Ovary (tissue), 9 donors: ENCODE results near the gene LIPT2. TPM values are rescaled to one million over a fixed set of nuclear protein-coding genes. Genes with fewer than 3 reads are reported as not detected.

Experiments used
- DNase-seq, 5 donors: peaks; one replicate each; pipeline ENCODE4 v3.0.0-alpha.2; 2019 to 2020
- H3K27ac ChIP-seq, 2 donors: fragments of 200-600 bp; one replicate each; pipeline versions ENCODE4 v1.5.1 to v1.8.0; 2019 to 2022
- H3K27me3 ChIP-seq: fragments of 200-600 bp; one replicate; pipeline ENCODE4 v1.8.0; 2022
- H3K36me3 ChIP-seq: fragments of 200-600 bp; sonication (generic); one replicate; pipeline ENCODE4 v1.5.1; 2019
- H3K4me1 ChIP-seq: one replicate; pipeline ENCODE4 v1.8.1; 2013; ENCODE audit warnings: mild to moderate bottlenecking, moderate library complexity; ENCODE audit not compliant: insufficient read depth
- H3K4me3 ChIP-seq: fragments of 200-600 bp; sonication (generic); one replicate; pipeline ENCODE4 v1.5.1; 2017
- H3K9me3 ChIP-seq, 2 donors: fragments of 200-600 bp in 1 of 2; sonication (generic) in 1 of 2; one replicate each; pipeline versions ENCODE4 v1.5.1 to v1.8.1; 2013 to 2019; ENCODE audit warnings: mild to moderate bottlenecking in 1 of 2, moderate library complexity in 1 of 2
- CTCF ChIP-seq, 3 donors: fragments of 450-650 bp in 2 of 3; fragments of 200-600 bp in 1 of 3; IDR thresholded peaks; one replicate each; pipeline versions ENCODE4 v1.5.1 to v1.8.0; 2016 to 2022; ENCODE audit warnings: antibody characterized with exemption in 3 of 3, mild to moderate bottlenecking in 1 of 3
- EP300 ChIP-seq: sonication (generic); formaldehyde crosslinking; IDR thresholded peaks from one replicate; pipeline ENCODE4 v1.6.1; 2017; ENCODE audit warnings: antibody characterized with exemption
- POLR2A ChIP-seq: fragments of 450-650 bp; IDR thresholded peaks from one replicate; pipeline ENCODE4 v1.6.1; 2017; ENCODE audit warnings: antibody characterized with exemption, mild to moderate bottlenecking, moderate library complexity
- WGBS, 3 donors: extraction: QIAGEN DNeasy Blood & Tissue Kit in 1 of 3; methylation state at CpG; one replicate each; pipeline versions ENCODE4 v1.1.5 to v1.1.7; 2013 to 2017; 5-methylcytosine and 5-hydroxymethylcytosine counted together
- intact Hi-C, 4 donors: fragments of 100-400 bp; cut with DNase I; formaldehyde crosslinking; loops; one replicate each; pipeline versions ENCODE4 v1.11.0 to v1.15.1; 2022 to 2023
- polyA plus RNA-seq, 2 donors: library from polyadenylated mRNA; stranded (reverse); fragments of 200-250 nt in 1 of 2; fragments of 350-450 nt in 1 of 2; fragmentation: Illumina TruSeq in 1 of 2; extraction: RNeasy Lipid Tissue Mini Kit (QIAGEN cat#74804) in 1 of 2; gene quantifications; one replicate each; pipeline ENCODE4 v1.2.3, GENCODE V29; 2013 to 2014
- total RNA-seq, 7 donors: library from RNA; depleted of rRNA in 2 of 7; stranded (reverse); fragments of >200 nt in 2 of 7; fragmentation: NEBNext Ultra II Directional in 3 of 7; extraction: Animal tissue kit (Norgen Biotek cat#: 25700) in 3 of 7; gene quantifications; one replicate each; pipeline versions ENCODE4 v1.1.0 to v1.2.4, GENCODE V29; 2016 to 2023
- donor health status: DM: no; HTN: no; CAD: no; lungs with moderate emphysema.
- donor health status: DM: no; HTN: no; CAD: no.
- donor health status: Bipolar disorder and iron deficiency.
- donor health status: DM: yes; HTN: yes; CAD: no.
- donor health status: DM: no; HTN: no; CAD: no.
- donor health status: DM: yes; HTN: yes; CAD: no.

LIPT2 gene
- total and polyA plus RNA-seq, 9 donors: 3.4 to 9.2 (median 5.6) TPM

- Histone ChIP-seq H3K4me1 (peaks cover 15% of the 10 kb centered on the region), H3K4me3 (no peak overlapping the region), H3K36me3 (no peaks in the 10 kb centered on the region), H3K27me3 (no peaks in the 10 kb centered on the region), H3K9me3 (no peaks in the 10 kb centered on the region), H3K27ac (no peak overlapping the region)
- 56 to 73% (median 67%) methylated on average over 2 of the region's 2 CpGs for WGBS, 3 donors
- TF ChIP-seq POLR2A (no peak), EP300 (no peak), CTCF (IDR thresholded peaks at IDR 0.05) (no peak)
- peak in 1 of 5 donors; percentile 37 for DNase-seq
- intact Hi-C loops: no loop called here
Observed at GRCh38 chr11:74470526-74470925, 23.0 kb downstream of the LIPT2 start.

- peaks cover 6% of the 10 kb centered on the region for H3K4me1 ChIP-seq
- H3K36me3 ChIP-seq: no peaks in the 10 kb centered on the region
- H3K4me3 ChIP-seq: no peak overlapping the region
- DNase-seq: no peak
- H3K27me3 ChIP-seq: no peaks in the 10 kb centered on the region
- no peak overlapping the region for H3K27ac ChIP-seq
- H3K9me3 ChIP-seq: no peaks in the 10 kb centered on the region
- TF ChIP-seq EP300: no peak
- TF ChIP-seq POLR2A: no peak
- TF ChIP-seq CTCF (IDR thresholded peaks at IDR 0.05): no peak
- 71 to 92% (median 78%) methylated on average over 1 of the region's 1 CpG for WGBS, 3 donors
- intact Hi-C loops: no loop called here
Observed at GRCh38 chr11:74468936-74469335, 24.6 kb downstream of the LIPT2 start.

- Histone ChIP-seq H3K27me3 (no peaks in the 10 kb centered on the region), H3K4me1 (peaks cover 6% of the 10 kb centered on the region), H3K4me3 (no peak overlapping the region), H3K27ac (peak overlapping the region in 1 of 2 donors; percentile 72), H3K9me3 (no peaks in the 10 kb centered on the region), H3K36me3 (no peaks in the 10 kb centered on the region)
- DNase-seq: no peak
- no peak for TF ChIP-seq EP300
- no peak for TF ChIP-seq POLR2A
- TF ChIP-seq CTCF (IDR thresholded peaks at IDR 0.05): no peak
- intact Hi-C loops: no loop called here
Observed at GRCh38 chr11:74468521-74468920, 25.0 kb downstream of the LIPT2 start.

GRCh38 chr11:74468058-74468457 lies 25.5 kb downstream of the LIPT2 start:
- intact Hi-C loops: no loop called here
- TF ChIP-seq EP300 (no peak), POLR2A (no peak), CTCF (IDR thresholded peaks at IDR 0.05) (no peak)
- Histone ChIP-seq H3K4me1 (peaks cover 6% of the 10 kb centered on the region), H3K27me3 (no peaks in the 10 kb centered on the region), H3K27ac (peak overlapping the region in 1 of 2 donors; percentile 72), H3K36me3 (no peaks in the 10 kb centered on the region), H3K9me3 (no peaks in the 10 kb centered on the region), H3K4me3 (no peak overlapping the region)
- DNase-seq: no peak
- 86 to 93% (median 92%) methylated on average over 4 of the region's 4 CpGs for WGBS, 3 donors
